HEK293 (cell line): Measurements from ENCODE around the gene ZNF324.

Source experiments
- BCL11A ChIP-seq: fragments of 450-650 bp; formaldehyde crosslinking; IDR thresholded peaks from 2 replicates; pipeline ENCODE4 v1.5.1; 2016; ENCODE audit warnings: low read depth, missing biosample characterization, missing genetic modification characterization
- HOXA7 ChIP-seq: sonication (generic); formaldehyde crosslinking; IDR thresholded peaks from 2 replicates; pipeline ENCODE4 v1.8.1; 2022; ENCODE audit warnings: missing genetic modification reagents, borderline replicate concordance
- MZF1 ChIP-seq: fragments of 450-650 bp; formaldehyde crosslinking; IDR thresholded peaks from 2 replicates; pipeline ENCODE4 v1.5.1; 2017; ENCODE audit warnings: missing biosample characterization, missing genetic modification characterization, borderline replicate concordance
- ZBTB17 ChIP-seq: fragments of 450-650 bp; formaldehyde crosslinking; IDR thresholded peaks from 2 replicates; pipeline ENCODE4 v1.5.1; 2016; ENCODE audit warnings: missing biosample characterization, missing genetic modification characterization
- ZBTB21 ChIP-seq: fragments of 450-650 bp; formaldehyde crosslinking; IDR thresholded peaks from 2 replicates; pipeline ENCODE4 v1.5.1; 2017; ENCODE audit warnings: missing biosample characterization, missing genetic modification characterization
- ZBTB48 ChIP-seq: fragments of 450-650 bp; formaldehyde crosslinking; IDR thresholded peaks from 2 replicates; pipeline ENCODE4 v1.5.1; 2016; ENCODE audit warnings: missing biosample characterization, missing genetic modification characterization
- ZEB2 ChIP-seq: fragments of 450-650 bp; formaldehyde crosslinking; IDR thresholded peaks from 2 replicates; pipeline ENCODE4 v1.5.1; 2016; ENCODE audit warnings: missing biosample characterization, missing genetic modification characterization
- ZNF112 ChIP-seq: fragments of 450-650 bp; formaldehyde crosslinking; IDR thresholded peaks from 2 replicates; pipeline ENCODE4 v1.5.0; 2017; ENCODE audit warnings: missing biosample characterization, missing genetic modification characterization
- ZNF121 ChIP-seq: fragments of 450-650 bp; formaldehyde crosslinking; IDR thresholded peaks from 2 replicates; pipeline ENCODE4 v1.5.1; 2016; ENCODE audit warnings: missing biosample characterization, missing genetic modification characterization
- ZNF138 ChIP-seq: fragments of 450-650 bp; formaldehyde crosslinking; IDR thresholded peaks from 2 replicates; pipeline ENCODE4 v1.5.1; 2016; ENCODE audit warnings: missing biosample characterization, missing genetic modification characterization, borderline replicate concordance
- ZNF292 ChIP-seq: fragments of 450-650 bp; formaldehyde crosslinking; IDR thresholded peaks from 2 replicates; pipeline ENCODE4 v1.5.1; 2016; ENCODE audit warnings: low read depth, missing biosample characterization, missing genetic modification characterization, borderline replicate concordance
- ZNF311 ChIP-seq: fragments of 450-650 bp; formaldehyde crosslinking; IDR thresholded peaks from 2 replicates; pipeline ENCODE4 v1.5.1; 2017; ENCODE audit warnings: missing biosample characterization, missing genetic modification characterization, borderline replicate concordance
- ZNF37A ChIP-seq: fragments of 450-650 bp; IDR thresholded peaks from 2 replicates; pipeline ENCODE4 v1.5.1; 2018; ENCODE audit warnings: missing biosample characterization, missing genetic modification characterization
- ZNF521 ChIP-seq: fragments of 450-650 bp; formaldehyde crosslinking; IDR thresholded peaks from 2 replicates; pipeline ENCODE4 v1.5.1; 2017; ENCODE audit warnings: missing biosample characterization, mild to moderate bottlenecking, missing genetic modification characterization
- ZNF529 ChIP-seq: fragments of 450-650 bp; formaldehyde crosslinking; IDR thresholded peaks from 2 replicates; pipeline ENCODE4 v1.5.1; 2017; ENCODE audit warnings: missing genetic modification characterization, missing biosample characterization; ENCODE audit not compliant: insufficient replicate concordance
- ZNF558 ChIP-seq: fragments of 450-650 bp; formaldehyde crosslinking; IDR thresholded peaks from 2 replicates; pipeline ENCODE4 v1.5.1; 2016; ENCODE audit warnings: missing biosample characterization, missing genetic modification characterization
- ZNF658 ChIP-seq: fragments of 450-650 bp; formaldehyde crosslinking; IDR thresholded peaks from 2 replicates; pipeline ENCODE4; 2016; ENCODE audit warnings: missing biosample characterization, missing genetic modification characterization
- TF ChIP-seq, protein P1 (sequence below): fragments of 450-650 bp; formaldehyde crosslinking; IDR thresholded peaks from 2 replicates; pipeline ENCODE4 v1.5.1; 2016; ENCODE audit warnings: missing biosample characterization, missing genetic modification characterization
- TF ChIP-seq, protein P2 (sequence below): fragments of 450-650 bp; formaldehyde crosslinking; IDR thresholded peaks from 2 replicates; pipeline ENCODE4 v1.5.1; 2017; ENCODE audit warnings: missing biosample characterization, missing genetic modification characterization
- TF ChIP-seq, protein P3 (sequence below): fragments of 450-650 bp; formaldehyde crosslinking; IDR thresholded peaks from 2 replicates; pipeline ENCODE4 v1.5.1; 2017; ENCODE audit warnings: missing biosample characterization, missing genetic modification characterization
- TF ChIP-seq, protein P4 (sequence below): fragments of 450-650 bp; formaldehyde crosslinking; IDR thresholded peaks from 2 replicates; pipeline ENCODE4 v1.5.1; 2017; ENCODE audit warnings: missing biosample characterization, missing genetic modification characterization
- TF ChIP-seq, protein P5 (sequence below): fragments of 450-650 bp; formaldehyde crosslinking; IDR thresholded peaks from 2 replicates; pipeline ENCODE4 v1.5.1; 2016; ENCODE audit warnings: missing biosample characterization, missing genetic modification characterization
- TF ChIP-seq, protein P6 (sequence below): fragments of 450-650 bp; formaldehyde crosslinking; IDR thresholded peaks from 2 replicates; pipeline ENCODE4 v1.5.1; 2016; ENCODE audit warnings: missing biosample characterization, missing genetic modification characterization, low read depth

ZNF324 gene

DNA sequence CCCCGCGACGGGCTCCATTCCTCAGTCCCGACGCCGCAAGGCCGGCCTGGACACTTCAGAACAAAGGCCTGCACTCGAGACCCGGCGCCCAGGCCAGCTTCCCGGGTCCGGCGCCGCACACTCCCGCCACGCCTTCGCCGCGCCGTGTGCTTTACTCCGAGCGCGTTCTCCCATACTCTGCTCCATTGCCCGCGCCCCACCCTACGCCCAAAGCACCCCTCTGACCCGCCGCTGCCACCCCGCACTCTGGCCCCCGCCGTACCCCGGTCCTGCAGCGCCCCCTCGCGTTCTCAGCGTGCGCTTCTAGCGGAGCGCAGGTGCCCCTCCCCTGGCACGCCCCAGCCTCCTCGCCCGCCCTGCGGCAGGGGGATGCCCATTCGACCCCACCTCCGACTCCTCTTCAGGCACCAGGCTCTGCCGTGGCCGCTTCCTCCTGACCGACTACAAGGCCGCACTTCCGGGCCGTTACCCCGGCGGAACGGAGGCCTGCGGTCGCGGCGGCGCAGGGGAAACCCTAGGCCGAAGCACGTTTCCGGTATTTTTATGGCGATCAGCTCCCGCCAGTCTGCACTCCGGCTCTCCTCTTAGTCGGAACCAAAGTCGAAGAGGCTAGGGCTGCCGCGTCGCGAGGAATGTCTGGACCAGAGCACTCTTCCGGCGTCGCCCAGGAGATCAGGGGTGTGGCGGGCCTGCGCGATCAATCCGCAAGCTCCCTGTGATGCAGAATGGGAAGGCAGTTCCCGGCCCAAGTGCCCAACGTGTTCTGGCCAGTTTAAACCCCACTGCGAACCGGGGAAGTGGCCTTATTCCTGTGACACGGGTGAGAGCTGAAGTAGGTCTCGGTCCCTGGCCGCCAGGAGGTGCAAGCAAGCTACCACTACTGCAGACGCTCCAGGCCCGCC lies 52.7 kb downstream of the ZNF324 start, which contains the start of gene ZBTB45 (continued):
- TF ChIP-seq, protein P1, sequence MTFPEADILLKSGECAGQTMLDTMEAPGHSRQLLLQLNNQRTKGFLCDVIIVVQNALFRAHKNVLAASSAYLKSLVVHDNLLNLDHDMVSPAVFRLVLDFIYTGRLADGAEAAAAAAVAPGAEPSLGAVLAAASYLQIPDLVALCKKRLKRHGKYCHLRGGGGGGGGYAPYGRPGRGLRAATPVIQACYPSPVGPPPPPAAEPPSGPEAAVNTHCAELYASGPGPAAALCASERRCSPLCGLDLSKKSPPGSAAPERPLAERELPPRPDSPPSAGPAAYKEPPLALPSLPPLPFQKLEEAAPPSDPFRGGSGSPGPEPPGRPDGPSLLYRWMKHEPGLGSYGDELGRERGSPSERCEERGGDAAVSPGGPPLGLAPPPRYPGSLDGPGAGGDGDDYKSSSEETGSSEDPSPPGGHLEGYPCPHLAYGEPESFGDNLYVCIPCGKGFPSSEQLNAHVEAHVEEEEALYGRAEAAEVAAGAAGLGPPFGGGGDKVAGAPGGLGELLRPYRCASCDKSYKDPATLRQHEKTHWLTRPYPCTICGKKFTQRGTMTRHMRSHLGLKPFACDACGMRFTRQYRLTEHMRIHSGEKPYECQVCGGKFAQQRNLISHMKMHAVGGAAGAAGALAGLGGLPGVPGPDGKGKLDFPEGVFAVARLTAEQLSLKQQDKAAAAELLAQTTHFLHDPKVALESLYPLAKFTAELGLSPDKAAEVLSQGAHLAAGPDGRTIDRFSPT (tag by site-specific recombination): peak; percentile 100
- peak; percentile 99 for TF ChIP-seq ZEB2
- TF ChIP-seq, protein P2, sequence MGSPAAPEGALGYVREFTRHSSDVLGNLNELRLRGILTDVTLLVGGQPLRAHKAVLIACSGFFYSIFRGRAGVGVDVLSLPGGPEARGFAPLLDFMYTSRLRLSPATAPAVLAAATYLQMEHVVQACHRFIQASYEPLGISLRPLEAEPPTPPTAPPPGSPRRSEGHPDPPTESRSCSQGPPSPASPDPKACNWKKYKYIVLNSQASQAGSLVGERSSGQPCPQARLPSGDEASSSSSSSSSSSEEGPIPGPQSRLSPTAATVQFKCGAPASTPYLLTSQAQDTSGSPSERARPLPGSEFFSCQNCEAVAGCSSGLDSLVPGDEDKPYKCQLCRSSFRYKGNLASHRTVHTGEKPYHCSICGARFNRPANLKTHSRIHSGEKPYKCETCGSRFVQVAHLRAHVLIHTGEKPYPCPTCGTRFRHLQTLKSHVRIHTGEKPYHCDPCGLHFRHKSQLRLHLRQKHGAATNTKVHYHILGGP: no peak
- no peak for TF ChIP-seq HOXA7
- no peak for TF ChIP-seq ZNF521 (tag by site-specific recombination)
- TF ChIP-seq ZNF529 (tag by site-specific recombination): no peak
- peak; percentile 63; the same call in 1 of the 2 replicates for TF ChIP-seq MZF1 (tag by site-specific recombination)
- TF ChIP-seq, protein P3, sequence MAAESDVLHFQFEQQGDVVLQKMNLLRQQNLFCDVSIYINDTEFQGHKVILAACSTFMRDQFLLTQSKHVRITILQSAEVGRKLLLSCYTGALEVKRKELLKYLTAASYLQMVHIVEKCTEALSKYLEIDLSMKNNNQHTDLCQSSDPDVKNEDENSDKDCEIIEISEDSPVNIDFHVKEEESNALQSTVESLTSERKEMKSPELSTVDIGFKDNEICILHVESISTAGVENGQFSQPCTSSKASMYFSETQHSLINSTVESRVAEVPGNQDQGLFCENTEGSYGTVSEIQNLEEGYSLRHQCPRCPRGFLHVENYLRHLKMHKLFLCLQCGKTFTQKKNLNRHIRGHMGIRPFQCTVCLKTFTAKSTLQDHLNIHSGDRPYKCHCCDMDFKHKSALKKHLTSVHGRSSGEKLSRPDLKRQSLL (tag by site-specific recombination): peak; percentile 45; the same call in 1 of the 2 replicates
- no peak for TF ChIP-seq ZNF311 (tag by site-specific recombination)
- TF ChIP-seq ZBTB17: peak; percentile 97
- TF ChIP-seq ZNF658 (tag by site-specific recombination): no peak
- TF ChIP-seq ZNF37A (tag by site-specific recombination): no peak
- peak; percentile 88 for TF ChIP-seq BCL11A (tag by site-specific recombination)
- TF ChIP-seq ZBTB21: peak; percentile 84
- TF ChIP-seq ZNF292 (tag by site-specific recombination): no peak
- TF ChIP-seq ZNF558: peak; percentile 55; the same call in 1 of the 2 replicates
- TF ChIP-seq, protein P4, sequence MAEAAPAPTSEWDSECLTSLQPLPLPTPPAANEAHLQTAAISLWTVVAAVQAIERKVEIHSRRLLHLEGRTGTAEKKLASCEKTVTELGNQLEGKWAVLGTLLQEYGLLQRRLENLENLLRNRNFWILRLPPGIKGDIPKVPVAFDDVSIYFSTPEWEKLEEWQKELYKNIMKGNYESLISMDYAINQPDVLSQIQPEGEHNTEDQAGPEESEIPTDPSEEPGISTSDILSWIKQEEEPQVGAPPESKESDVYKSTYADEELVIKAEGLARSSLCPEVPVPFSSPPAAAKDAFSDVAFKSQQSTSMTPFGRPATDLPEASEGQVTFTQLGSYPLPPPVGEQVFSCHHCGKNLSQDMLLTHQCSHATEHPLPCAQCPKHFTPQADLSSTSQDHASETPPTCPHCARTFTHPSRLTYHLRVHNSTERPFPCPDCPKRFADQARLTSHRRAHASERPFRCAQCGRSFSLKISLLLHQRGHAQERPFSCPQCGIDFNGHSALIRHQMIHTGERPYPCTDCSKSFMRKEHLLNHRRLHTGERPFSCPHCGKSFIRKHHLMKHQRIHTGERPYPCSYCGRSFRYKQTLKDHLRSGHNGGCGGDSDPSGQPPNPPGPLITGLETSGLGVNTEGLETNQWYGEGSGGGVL (tag by site-specific recombination): peak; percentile 47; the same call in 1 of the 2 replicates
- TF ChIP-seq ZNF121 (tag by site-specific recombination): peak; percentile 20; the same call in 1 of the 2 replicates
- TF ChIP-seq, protein P5, sequence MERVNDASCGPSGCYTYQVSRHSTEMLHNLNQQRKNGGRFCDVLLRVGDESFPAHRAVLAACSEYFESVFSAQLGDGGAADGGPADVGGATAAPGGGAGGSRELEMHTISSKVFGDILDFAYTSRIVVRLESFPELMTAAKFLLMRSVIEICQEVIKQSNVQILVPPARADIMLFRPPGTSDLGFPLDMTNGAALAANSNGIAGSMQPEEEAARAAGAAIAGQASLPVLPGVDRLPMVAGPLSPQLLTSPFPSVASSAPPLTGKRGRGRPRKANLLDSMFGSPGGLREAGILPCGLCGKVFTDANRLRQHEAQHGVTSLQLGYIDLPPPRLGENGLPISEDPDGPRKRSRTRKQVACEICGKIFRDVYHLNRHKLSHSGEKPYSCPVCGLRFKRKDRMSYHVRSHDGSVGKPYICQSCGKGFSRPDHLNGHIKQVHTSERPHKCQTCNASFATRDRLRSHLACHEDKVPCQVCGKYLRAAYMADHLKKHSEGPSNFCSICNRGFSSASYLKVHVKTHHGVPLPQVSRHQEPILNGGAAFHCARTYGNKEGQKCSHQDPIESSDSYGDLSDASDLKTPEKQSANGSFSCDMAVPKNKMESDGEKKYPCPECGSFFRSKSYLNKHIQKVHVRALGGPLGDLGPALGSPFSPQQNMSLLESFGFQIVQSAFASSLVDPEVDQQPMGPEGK: peak; percentile 99
- no peak for TF ChIP-seq ZNF112 (tag by site-specific recombination)
- TF ChIP-seq, protein P6, sequence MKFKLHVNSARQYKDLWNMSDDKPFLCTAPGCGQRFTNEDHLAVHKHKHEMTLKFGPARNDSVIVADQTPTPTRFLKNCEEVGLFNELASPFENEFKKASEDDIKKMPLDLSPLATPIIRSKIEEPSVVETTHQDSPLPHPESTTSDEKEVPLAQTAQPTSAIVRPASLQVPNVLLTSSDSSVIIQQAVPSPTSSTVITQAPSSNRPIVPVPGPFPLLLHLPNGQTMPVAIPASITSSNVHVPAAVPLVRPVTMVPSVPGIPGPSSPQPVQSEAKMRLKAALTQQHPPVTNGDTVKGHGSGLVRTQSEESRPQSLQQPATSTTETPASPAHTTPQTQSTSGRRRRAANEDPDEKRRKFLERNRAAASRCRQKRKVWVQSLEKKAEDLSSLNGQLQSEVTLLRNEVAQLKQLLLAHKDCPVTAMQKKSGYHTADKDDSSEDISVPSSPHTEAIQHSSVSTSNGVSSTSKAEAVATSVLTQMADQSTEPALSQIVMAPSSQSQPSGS (tag by site-specific recombination): no peak
- TF ChIP-seq ZNF138 (tag by site-specific recombination): no peak; the same call in 1 of the 2 replicates
- peak; percentile 49; the same call in 1 of the 2 replicates for TF ChIP-seq ZBTB48 (tag by site-specific recombination)
